CD4-positive, alpha-beta T cell (primary cell): ENCODE data around the gene GRB2. TPM values are rescaled to one million over a fixed set of nuclear protein-coding genes. Genes with fewer than 3 reads are reported as not detected.

Experiments
- ATAC-seq: fragments of 200-7000 bp; cut with Tn5 transposase; one replicate; pipeline ENCODE4 v1.10.0; 2022; ENCODE audit warnings: mild to moderate bottlenecking; ENCODE audit not compliant: poor library complexity
- CTCF ChIA-PET: fragments of 350-600 bp; sonication (Branson Sonifier 250); formaldehyde crosslinking; loops from one replicate; lab custom pipeline; 2021; ENCODE audit warnings: antibody characterized with exemption, inconsistent platforms; lab: Charles Lee
- POLR2A ChIA-PET: fragments of 350-600 bp; sonication (Branson Sonifier 250); formaldehyde crosslinking; loops from one replicate; lab custom pipeline; 2021; ENCODE audit warnings: antibody characterized with exemption, inconsistent platforms; lab: Charles Lee
- DNase-seq, 14 experiments: peaks; one replicate each; pipeline ENCODE4 v3.0.0-alpha.2; 2013 to 2020; ENCODE audit warnings: mixed read lengths in 2 of 14
- H3K27ac ChIP-seq, 2 donors: one replicate each; pipeline versions ENCODE4 v1.5.1 to v1.7.0; 2013; ENCODE audit warnings: low read length in 2 of 2, low read depth in 1 of 2, mild to moderate bottlenecking in 1 of 2
- H3K27me3 ChIP-seq, 2 experiments: 1 replicate in 1 of 2; 2 replicates in 1 of 2; pipeline versions ENCODE4 v1.6.1 to v1.7.0; 2013; ENCODE audit warnings: low read length in 2 of 2, control low read depth in 1 of 2, mild to moderate bottlenecking in 1 of 2, moderate library complexity in 1 of 2; ENCODE audit not compliant: insufficient read depth in 2 of 2, control insufficient read depth in 1 of 2
- H3K36me3 ChIP-seq: one replicate; pipeline ENCODE4 v1.6.1; 2013; ENCODE audit warnings: low read length, control low read depth; ENCODE audit not compliant: insufficient read depth
- H3K4me1 ChIP-seq: one replicate; pipeline ENCODE4 v1.6.1; 2013; ENCODE audit warnings: low read length, control low read depth; ENCODE audit not compliant: insufficient read depth
- H3K4me3 ChIP-seq: one replicate; pipeline ENCODE4 v1.5.1; 2013; ENCODE audit warnings: mild to moderate bottlenecking, low read length, moderate library complexity
- H3K9me3 ChIP-seq, 2 experiments: 1 replicate in 1 of 2; 2 replicates in 1 of 2; pipeline versions ENCODE4 v1.6.1 to v1.7.0; 2013; ENCODE audit warnings: low read length in 2 of 2, mild to moderate bottlenecking in 2 of 2, control low read depth in 1 of 2, moderate library complexity in 1 of 2; ENCODE audit not compliant: control insufficient read depth in 1 of 2, insufficient read depth in 1 of 2
- H3K27ac Mint-ChIP-seq: one replicate; pipeline ENCODE4 v1.8.0; 2020; ENCODE audit warnings: mixed read lengths
- H3K27me3 Mint-ChIP-seq: one replicate; pipeline ENCODE4 v1.8.0; 2021; ENCODE audit warnings: mixed read lengths
- H3K36me3 Mint-ChIP-seq: one replicate; pipeline ENCODE4 v1.8.0; 2021; ENCODE audit warnings: low read depth, mixed read lengths
- H3K4me1 Mint-ChIP-seq: one replicate; pipeline ENCODE4 v1.8.0; 2021; ENCODE audit warnings: low read depth, mixed read lengths
- H3K4me3 Mint-ChIP-seq: one replicate; pipeline ENCODE4 v1.8.0; 2020; ENCODE audit warnings: mild to moderate bottlenecking, mixed read lengths
- H3K9me3 Mint-ChIP-seq: one replicate; pipeline ENCODE4 v1.8.0; 2020; ENCODE audit warnings: mixed read lengths
- intact Hi-C, 2 experiments: fragments of 100-400 bp; cut with DNase I in 1 of 2; cut with micrococcal nuclease in 1 of 2; formaldehyde crosslinking; loops; one replicate each; pipeline versions ENCODE4 v1.15.1 to v1.9.0; 2023 to 2025; cut with DNase I, micrococcal nuclease
- total RNA-seq, 174 experiments: library from RNA in 2 of 174; stranded (reverse) in 2 of 174; gene quantifications; one replicate each; pipeline ENCODE4 v1.2.3 and lab custom pipeline; 2021 to 2026
- TF ChIP-seq, protein P1 (sequence below): fragments of 200-600 bp; IDR thresholded peaks from one replicate; pipeline ENCODE4 v1.8.0; 2022; ENCODE audit warnings: antibody characterized with exemption, mild to moderate bottlenecking

Gene GRB2
- total RNA-seq, 2 experiments from 2014 or later: 88.8 to 92.6 TPM

DNA sequence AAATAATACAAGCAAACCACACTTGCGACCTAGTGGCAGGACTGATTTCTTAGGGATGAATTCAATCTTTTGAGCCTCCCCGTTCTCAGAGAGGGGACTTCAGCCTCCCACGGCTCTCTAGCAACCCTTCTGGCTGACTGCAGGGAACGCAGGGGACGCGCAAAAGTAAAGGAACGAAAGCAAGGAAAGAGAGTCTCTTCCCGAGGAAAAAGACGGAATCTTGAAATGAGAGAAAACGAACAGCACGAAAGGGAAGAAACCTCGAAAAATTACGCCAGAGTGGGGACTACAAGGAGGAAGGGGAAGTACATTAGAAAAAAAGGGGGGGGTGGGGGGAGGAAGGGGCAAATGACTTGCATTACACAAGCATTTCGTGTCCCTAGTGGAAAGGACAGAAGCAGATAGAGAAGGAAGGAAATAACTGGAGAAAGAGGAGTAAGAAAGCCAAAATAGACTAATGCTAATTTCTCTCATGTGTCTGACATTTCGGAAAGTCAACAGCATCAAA is 1.2 kb downstream of the GRB2 start:
- Mint-ChIP-seq H3K4me1 (peaks cover 52% of the 10 kb centered on the region), H3K9me3 (no peaks in the 10 kb centered on the region), H3K27me3 (no peaks in the 10 kb centered on the region), H3K36me3 (peaks cover 26% of the 10 kb centered on the region), H3K27ac (peak overlapping the region; percentile 87), H3K4me3 (peak overlapping the region; percentile 99)
- H3K27ac ChIP-seq: peak overlapping the region; percentile 86 to 89
- no peaks in the 10 kb centered on the region for H3K27me3 ChIP-seq
- intact Hi-C loops: loop anchor here (1.0 to 10.0 kb wide), 5 partner anchors 11 to 419 kb away; partner anchors contain the start of genes CDR2L (in 1 of the 2) and SUMO2 (in 1 of the 2)
- peaks cover 6% of the 10 kb centered on the region for H3K36me3 ChIP-seq
- peaks cover 46% of the 10 kb centered on the region for H3K4me1 ChIP-seq
- no peaks in the 10 kb centered on the region for H3K9me3 ChIP-seq
- ATAC-seq (peak; percentile 30), DNase-seq (peak in 13 of 14 experiments; percentile 19 to 77 (median 45))
- CTCF ChIA-PET: interaction anchor here (0.7 to 4.0 kb wide), 8 partner anchors 8 to 133 kb away, joined by 3 to 25 read pairs (median 6); partner anchors contain the start of genes MIF4GD and SLC25A19
- POLR2A ChIA-PET: interaction anchor here (1.0 to 3.7 kb wide), 6 partner anchors 10 to 221 kb away, joined by 4 to 51 read pairs (median 11); partner anchors contain the start of genes SLC25A19 and SUMO2
- H3K4me3 ChIP-seq: peak overlapping the region; percentile 100
- TF ChIP-seq, protein P1, sequence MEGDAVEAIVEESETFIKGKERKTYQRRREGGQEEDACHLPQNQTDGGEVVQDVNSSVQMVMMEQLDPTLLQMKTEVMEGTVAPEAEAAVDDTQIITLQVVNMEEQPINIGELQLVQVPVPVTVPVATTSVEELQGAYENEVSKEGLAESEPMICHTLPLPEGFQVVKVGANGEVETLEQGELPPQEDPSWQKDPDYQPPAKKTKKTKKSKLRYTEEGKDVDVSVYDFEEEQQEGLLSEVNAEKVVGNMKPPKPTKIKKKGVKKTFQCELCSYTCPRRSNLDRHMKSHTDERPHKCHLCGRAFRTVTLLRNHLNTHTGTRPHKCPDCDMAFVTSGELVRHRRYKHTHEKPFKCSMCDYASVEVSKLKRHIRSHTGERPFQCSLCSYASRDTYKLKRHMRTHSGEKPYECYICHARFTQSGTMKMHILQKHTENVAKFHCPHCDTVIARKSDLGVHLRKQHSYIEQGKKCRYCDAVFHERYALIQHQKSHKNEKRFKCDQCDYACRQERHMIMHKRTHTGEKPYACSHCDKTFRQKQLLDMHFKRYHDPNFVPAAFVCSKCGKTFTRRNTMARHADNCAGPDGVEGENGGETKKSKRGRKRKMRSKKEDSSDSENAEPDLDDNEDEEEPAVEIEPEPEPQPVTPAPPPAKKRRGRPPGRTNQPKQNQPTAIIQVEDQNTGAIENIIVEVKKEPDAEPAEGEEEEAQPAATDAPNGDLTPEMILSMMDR: peak; percentile 79

DNA sequence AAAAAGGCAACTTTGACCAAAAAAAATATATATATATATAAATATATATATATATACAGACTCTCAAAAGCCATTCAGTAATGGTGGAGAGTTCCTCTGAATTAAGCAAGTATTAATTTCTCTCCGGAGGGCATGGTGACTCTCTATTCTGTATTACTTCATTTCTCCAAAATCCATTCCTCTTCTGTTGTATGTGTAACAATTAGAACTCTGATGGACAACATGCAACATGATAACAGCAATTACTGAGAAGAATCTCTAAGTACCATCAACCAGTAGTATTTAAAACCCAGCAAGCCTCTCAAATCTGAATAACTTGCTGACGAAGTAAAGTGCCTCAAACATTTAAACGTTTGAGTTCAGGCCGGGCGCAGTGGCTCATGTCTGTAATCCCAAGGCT is 2.3 kb downstream of the GRB2 start:
- Histone ChIP-seq H3K27ac (no peak overlapping the region), H3K36me3 (peaks cover 6% of the 10 kb centered on the region), H3K9me3 (no peaks in the 10 kb centered on the region), H3K27me3 (no peaks in the 10 kb centered on the region), H3K4me3 (peak overlapping the region; percentile 100), H3K4me1 (peaks cover 57% of the 10 kb centered on the region)
- intact Hi-C loops: loop anchor here (5.0 to 10.0 kb wide), 2 partner anchors 61 to 418 kb away; partner anchors contain the start of gene CDR2L (in 1 of the 2)
- Mint-ChIP-seq H3K9me3 (no peaks in the 10 kb centered on the region), H3K4me3 (peak overlapping the region; percentile 71), H3K27me3 (no peaks in the 10 kb centered on the region), H3K36me3 (peaks cover 26% of the 10 kb centered on the region), H3K4me1 (peaks cover 56% of the 10 kb centered on the region), H3K27ac (peak overlapping the region; percentile 62)
- CTCF ChIA-PET: interaction anchor here (1.2 to 4.0 kb wide), 3 partner anchors 9 to 80 kb away, joined by 6 to 25 read pairs (median 8); no protein-coding TSS in a partner anchor
- TF ChIP-seq, protein P1: no peak
- DNase-seq: no peak
- POLR2A ChIA-PET: interaction anchor here (1.0 to 3.7 kb wide), 3 partner anchors 10 to 114 kb away, joined by 4 to 51 read pairs (median 28); partner anchors contain the start of gene SLC25A19
- ATAC-seq: no peak

DNA sequence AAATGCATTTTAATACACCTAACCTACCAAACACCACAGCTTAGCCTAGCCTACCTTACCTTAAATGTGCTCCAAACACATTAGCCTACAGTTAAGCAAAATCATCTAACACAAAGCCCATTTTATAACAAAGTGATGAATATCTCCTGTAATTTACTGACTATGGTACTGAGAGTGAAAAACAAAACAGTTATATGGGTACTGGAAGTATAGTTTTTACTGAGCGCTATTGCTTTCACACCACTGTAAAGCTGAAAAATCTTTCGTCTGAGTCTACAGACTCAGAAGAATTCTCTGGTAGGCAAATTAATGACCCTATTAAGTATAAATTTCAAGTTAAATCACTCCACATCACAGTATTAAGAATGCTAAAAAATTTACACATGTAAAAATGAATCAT is 3.5 kb downstream of the GRB2 start:
- Histone ChIP-seq H3K9me3 (no peaks in the 10 kb centered on the region), H3K27ac (no peak overlapping the region), H3K27me3 (no peaks in the 10 kb centered on the region), H3K4me3 (no peak overlapping the region), H3K4me1 (peaks cover 62% of the 10 kb centered on the region), H3K36me3 (peaks cover 8% of the 10 kb centered on the region)
- Mint-ChIP-seq H3K4me1 (peaks cover 66% of the 10 kb centered on the region), H3K9me3 (no peaks in the 10 kb centered on the region), H3K36me3 (peaks cover 30% of the 10 kb centered on the region), H3K27ac (peak overlapping the region; percentile 62), H3K4me3 (peak overlapping the region; percentile 71), H3K27me3 (no peaks in the 10 kb centered on the region)
- DNase-seq: no peak
- ATAC-seq: no peak
- ChIA-PET CTCF (interaction anchor here (0.7 to 2.6 kb wide), 5 partner anchors 11 to 131 kb away, joined by 3 to 17 read pairs (median 7); partner anchors contain the start of genes MIF4GD and SLC25A19), POLR2A (interaction anchor here (0.8 to 1.6 kb wide), 5 partner anchors 9 to 131 kb away, joined by 3 to 7 read pairs (median 5); partner anchors contain the start of genes MIF4GD and SLC25A19)
- intact Hi-C loops: loop anchor here (5.0 to 10.0 kb wide), 2 partner anchors 60 to 417 kb away; partner anchors contain the start of gene CDR2L (in 1 of the 2)
- TF ChIP-seq, protein P1: no peak
